SH-SY5Y (cell line): Measurements from ENCODE around the gene RAB33B.

Experiments
- GATA2 ChIP-seq: IDR thresholded peaks from 2 replicates; pipeline ENCODE4 v1.6.1; 2011; ENCODE audit warnings: mild to moderate bottlenecking, low read depth, low read length
- GATA3 ChIP-seq: IDR thresholded peaks from 2 replicates; pipeline ENCODE4 v1.6.1; 2011; ENCODE audit warnings: low read depth, mild to moderate bottlenecking, low read length, moderate library complexity

DNA sequence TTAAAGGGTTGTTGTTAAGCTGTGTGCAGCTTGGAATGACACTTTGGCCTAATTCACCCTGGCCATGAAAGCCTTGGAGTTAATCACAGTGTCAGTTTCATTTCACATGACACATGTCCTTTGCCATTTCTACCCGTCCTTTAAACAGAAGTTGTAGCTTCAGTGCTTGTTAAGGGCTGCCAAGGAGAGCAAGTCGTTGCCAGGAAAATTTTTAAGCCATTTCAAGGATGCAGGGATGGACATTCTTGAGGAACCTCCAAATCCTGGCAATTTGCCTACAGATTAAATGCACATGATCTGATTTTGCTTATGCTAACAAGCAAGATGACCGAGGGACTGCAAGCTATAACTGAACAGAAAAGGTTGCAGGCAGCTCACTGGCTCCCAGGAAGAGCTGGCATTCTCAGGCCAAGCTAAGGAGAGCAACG, 61.6 kb downstream of the RAB33B start:
- TF ChIP-seq GATA2 (no peak), GATA3 (no peak)
